Pericardium fibroblast (primary cell): ENCODE results near the gene HYI. TPM values are rescaled to one million over a fixed set of nuclear protein-coding genes. Genes with fewer than 3 reads are reported as not detected.

Experiments used
- total RNA-seq: library from RNA; depleted of rRNA; stranded (reverse); fragments of >200 nt; gene quantifications from 2 replicates; pipeline ENCODE4 v1.2.3, GENCODE V29; 2015

HYI gene, protein sequence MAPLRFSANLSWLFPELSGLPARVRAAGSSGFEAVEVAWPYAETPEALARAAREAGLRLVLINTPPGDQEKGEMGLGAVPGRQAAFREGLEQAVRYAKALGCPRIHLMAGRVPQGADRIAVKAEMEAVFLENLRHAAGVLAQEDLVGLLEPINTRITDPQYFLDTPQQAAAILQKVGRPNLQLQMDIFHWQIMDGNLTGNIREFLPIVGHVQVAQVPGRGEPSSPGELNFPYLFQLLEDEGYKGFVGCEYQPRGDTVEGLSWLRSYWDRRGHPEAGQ
- total RNA-seq = 28.3 and 55.9 TPM in 2 replicates

DNA sequence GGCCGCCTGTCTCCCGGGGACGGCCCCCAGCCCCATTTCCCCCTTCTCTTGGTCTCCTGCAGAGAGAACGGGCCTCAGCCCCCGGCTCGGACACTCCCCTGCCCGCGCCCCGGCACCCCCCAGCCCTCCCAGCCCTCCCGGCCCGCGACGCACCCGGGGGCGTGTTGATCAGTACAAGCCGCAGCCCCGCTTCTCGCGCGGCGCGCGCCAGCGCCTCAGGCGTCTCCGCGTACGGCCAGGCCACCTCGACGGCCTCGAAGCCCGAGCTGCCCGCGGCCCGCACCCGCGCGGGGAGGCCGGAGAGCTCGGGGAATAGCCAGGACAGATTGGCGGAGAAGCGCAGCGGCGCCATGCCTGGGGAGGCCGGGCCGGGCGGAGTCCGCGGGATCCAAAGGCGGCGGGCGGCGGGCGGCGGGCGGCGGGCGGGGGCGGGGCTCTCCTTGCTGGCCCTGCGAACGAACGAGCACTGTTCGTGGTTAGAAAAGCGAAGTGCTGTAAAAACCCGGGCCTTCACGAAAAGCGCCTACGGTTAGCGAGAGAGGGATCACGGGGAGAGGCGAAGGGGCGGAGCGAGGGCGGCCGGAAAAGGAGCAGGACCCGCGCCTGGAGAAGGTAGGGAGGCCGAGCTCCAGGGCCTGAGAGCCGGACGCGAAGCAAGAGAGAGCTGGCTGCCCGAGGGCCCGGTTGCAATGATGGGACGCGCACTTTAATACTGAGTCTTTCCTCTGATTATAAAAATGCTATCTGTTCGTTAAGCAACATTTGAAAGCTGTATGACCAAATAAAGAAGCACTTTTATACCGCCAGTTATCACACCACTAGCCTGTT, at the start of gene HYI:
Gene HYI, minus strand, starts transcription at position 490 of the 828 bp plus-strand sequence. Its CDS starts 138 bp downstream, at position 352.

Other genes with a start within 250 kb of the HYI start
- not detected in 2 replicates for gene TMEM125, start 183.9 kb downstream of the HYI start, total RNA-seq
- not detected in 2 replicates for gene C1orf210, start 168.3 kb downstream of the HYI start, total RNA-seq
- gene TIE1, start 152.9 kb downstream of the HYI start, total RNA-seq = 1.5 and 8.1 TPM in 2 replicates
- gene MPL, start 116.1 kb downstream of the HYI start, total RNA-seq = not detected in 2 replicates
- 2.6 and 4.7 TPM in 2 replicates for gene CDC20, start 95.0 kb downstream of the HYI start, total RNA-seq
- 61.0 and 74.6 TPM in 2 replicates for gene ELOVL1, start 85.9 kb downstream of the HYI start, total RNA-seq
- gene MED8, start 64.1 kb downstream of the HYI start, total RNA-seq = 46.7 and 49.9 TPM in 2 replicates
- 11.1 and 13.6 TPM in 2 replicates for gene SZT2, start 64.0 kb downstream of the HYI start, total RNA-seq
- gene PTPRF, start 77.0 kb upstream of the HYI start, total RNA-seq = 31.7 and 46.4 TPM in 2 replicates
- 24.0 and 24.9 TPM in 2 replicates for gene KDM4A, start 196.2 kb upstream of the HYI start, total RNA-seq